Measurements from ENCODE around the gene S100A9.

The S100A9 gene

DNA sequence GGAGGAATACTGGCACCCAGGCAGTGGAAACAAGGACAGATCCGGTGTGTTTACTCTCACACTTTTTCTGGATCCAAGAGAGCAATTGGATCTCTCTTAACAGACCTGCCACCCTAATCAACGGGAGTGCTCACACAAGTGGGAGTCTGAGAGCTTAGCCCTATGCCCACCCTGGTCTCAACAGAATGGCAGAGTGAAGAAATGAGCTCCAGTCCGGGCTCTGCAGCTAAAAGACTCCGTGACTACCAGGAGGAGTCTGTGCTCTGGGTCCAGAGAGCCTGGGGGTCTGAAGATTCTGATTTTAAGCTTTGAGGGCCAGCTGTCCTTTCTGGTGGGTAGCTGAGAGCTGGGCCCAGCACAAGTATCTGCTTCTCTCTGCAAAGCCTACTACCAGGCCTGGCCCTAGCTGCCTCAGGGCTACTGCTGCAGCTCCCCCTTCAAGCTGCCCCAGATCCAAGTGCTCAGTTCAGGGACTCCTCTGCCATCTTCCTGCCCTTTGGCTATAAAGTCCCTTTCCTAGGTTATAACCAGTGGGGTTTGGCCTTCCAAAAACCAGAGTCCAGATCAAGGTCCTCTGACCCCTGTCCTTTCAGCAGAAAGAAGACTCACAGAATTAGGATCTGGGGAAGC is 3.9 kb downstream of the S100A9 start:
- no peak for DNase-seq

DNA sequence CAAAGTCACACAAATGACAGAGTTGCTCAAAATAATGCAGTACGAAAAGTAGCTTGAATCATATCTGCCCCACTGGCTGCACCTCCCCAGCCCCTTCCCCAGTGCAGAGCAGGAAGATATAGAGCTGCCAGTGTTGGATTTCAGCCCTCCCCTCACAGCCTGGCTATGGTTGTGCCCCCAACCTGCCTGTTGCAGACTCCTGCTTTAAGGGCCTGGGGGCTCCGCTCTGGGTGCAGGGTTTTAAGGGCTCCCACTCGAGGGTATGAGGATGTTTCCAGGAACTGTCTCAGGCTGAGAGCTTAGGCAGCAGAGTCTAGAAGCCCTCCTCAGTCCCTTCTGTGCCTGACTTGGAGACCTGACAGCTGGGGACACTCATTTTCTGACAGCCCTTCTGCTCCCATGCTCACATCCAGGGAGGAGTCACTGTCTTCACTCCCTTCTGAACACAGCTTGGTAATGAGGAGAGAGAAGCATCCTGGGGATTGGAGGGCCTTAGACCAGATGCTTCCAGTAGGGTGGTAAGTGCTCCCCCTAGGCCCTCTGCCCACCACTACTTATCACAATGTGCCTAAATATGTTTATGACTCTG is 4.6 kb downstream of the S100A9 start:
- no peak for DNase-seq

DNA sequence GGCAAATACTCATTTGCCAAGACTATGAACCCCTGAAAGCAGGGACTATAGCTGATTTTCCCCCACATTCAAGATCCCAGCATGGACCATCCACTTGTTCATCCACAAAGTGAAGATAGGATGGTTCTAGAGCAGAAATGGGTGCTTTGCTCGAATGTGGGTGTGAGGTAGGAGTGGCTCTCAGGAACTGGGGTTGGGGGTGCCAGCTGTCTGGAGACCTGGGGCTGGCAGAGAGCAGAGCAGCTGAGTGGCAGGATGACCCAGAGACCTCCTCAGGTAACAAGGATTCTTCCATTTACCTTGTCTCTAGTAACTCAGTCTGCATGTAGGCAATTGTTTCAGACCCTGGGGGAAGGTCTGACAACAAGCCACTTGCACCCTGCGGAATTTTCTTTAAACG is 6.0 kb downstream of the S100A9 start:
- DNase-seq, result no peak

DNA sequence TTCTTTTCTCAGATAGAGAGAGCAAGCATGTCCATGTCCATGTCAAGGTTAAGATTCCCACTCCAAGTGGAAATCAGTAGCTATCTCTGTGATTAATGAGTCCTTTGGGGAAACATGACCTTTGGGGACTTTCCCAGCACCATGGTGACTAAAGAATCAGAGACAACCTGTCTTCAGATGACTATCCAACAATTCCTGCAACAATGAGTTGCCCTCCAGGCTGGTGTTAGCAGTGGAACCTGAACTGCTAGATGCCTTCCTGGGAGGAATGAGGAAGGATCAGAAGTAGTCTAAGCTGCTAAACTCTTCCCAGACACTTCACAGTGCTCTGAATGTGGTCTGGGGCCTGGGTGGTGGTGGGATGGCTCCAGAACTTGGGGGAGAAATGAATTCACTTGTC is 6.5 kb downstream of the S100A9 start:
- no peak for DNase-seq

DNA sequence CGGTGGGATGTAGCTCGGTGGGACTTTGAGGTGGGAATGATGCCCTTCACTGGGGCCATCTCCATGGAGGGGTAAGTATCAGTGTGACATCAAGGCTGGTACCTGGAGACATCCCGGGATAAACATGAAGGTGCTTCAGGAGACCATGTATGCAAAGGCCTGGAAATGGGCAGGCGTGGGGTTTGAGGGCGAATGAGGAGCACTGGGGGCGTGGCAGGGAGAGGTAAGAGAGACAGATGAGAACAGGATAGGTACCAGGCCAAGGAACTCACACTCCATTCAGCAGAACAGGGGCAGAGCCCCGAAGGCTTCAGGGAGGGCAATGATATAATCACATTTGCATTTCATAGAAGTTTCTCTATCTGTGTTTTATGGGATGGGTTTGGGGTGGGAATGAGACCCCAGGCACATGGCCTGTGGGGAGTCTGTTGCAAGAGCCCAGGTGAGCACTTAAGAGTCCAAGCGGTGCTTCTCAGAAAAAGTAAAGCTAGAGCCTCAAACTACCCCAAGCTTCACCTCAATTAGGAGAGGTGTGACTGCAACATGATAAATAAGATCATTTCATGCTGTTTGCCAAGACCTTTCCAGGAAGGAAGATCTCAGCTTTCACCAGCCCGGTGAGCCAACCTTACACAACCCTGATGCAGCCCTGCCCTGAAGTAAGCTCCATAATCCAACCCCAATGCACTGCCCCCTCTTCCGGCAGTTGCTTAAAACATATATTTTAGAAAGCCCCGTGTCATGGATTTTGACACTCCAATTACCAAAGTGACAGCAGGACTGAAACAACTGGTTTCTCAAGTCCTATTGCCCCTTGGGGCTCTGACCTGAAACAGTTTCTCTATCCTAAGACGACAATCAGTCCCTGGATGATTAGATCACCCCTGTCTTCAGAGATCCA is 7.4 kb downstream of the S100A9 start:
- DNase-seq, result no peak

DNA sequence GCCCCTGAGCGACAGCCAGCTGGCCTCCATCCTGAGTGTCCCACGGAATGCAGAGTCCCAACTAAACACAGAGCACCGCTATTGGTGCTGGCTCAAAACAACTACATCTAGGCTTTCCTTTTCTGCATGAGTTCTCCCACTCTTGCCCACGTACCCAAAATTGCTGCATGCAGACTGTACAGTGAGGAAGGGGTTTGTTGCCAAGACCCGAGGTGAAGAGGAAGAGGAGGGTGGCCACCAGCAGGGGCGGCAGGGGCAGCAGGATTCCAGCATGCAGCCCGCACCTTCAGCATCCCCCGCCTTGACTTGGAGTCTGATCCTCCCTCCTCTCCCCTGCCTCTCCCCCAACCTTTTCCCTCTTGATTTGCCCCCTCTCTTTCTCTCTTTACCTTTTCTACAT is 8.0 kb downstream of the S100A9 start:
- DNase-seq, result no peak

DNA sequence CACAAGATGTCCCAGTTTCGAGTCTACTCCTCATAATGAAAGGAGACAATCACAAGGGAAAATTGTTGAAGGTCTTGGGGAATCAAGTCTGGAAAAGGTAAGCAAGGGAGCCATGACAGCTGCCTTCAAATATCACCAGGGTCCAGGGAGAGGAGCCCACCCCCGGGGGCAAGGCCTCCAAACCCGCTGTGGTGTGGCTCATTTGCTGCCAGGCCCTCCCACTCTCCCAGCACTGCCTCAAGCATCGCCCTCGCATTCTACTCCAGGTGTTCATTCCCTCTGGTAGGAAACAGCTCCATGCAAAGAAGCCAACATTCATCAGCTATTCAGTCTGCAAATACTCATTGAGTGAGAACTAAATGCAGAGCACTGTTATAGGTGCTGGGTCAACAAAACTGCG is 8.6 kb downstream of the S100A9 start:
- DNase-seq, result no peak

DNA sequence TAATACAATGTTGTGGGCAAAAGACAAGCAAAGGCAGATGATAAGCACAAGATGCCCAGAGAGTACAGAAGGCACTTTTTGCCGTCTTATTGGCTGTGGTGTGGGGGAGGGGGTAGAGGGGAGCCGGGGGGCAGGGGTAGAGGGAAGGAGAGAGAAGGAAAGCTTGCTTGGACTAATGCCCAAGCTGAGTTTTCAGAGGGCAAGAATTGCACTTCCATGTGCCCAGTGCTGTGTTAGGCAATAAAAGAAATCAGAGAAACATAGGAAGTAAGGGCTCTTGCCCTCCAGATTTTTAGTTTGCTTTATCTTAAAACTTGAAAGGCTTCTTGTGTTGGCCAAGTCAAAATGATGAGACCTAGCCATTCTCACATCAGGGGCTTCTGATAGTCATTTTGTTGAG is 9.4 kb downstream of the S100A9 start:
- DNase-seq, result no peak

DNA sequence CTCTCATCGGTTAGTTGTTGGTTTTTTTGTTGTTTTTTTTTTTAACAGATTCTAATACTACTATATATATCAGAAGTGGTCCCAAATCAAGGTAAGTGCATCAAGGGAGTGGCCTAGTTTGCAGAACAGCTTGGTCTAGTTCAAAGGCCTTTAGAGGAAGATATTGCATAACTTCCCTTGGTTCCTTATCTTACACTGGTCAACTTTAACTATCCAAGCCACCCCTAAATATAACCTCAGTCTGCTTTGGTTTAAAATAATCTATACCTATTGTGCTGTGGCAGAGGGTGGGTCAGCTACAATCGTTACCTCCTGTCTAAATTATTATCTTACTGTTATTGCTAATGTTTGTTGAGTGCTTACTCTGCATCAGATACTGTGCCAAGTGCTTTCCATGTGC is 10.8 kb downstream of the S100A9 start:
- DNase-seq, result no peak

DNA sequence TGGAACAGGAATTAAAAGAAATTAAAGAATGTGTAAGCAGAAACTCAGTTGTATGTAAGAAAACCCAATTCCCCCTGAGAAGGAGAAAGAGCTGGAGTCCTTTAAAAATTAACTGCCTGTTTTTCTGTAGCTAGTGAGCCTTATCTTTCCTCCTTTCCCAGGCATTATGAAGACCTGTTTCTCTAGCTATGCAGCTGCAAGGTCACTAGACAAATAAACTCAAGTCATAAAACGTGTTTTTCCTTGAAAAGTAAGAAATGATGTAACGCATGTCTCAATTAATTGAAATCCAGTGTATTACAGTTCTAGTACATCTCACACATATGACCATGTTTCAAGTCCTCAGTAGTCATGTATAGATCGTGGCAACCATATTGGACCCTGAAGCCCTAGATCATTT is 12.5 kb downstream of the S100A9 start:
- DNase-seq, result no peak

DNA sequence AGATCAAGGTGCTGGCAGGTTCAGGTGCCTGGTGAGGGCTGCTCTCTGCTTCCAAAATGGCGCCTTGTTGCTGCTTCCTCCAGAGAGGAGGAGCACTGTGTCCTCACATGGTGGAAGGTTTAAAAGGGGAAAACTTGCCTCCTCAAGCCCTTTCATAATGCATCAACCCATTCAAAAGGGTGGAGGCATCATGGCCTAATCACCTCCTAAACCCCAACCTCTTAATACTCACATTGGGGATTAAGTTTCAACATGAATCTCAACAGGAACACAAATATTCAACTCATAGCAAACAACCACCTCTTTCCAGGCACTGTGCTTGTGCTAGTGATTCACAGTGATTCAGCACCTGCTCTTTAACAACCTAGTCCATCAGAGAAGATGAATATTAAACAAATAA is 13.6 kb downstream of the S100A9 start:
- no peak for DNase-seq

DNA sequence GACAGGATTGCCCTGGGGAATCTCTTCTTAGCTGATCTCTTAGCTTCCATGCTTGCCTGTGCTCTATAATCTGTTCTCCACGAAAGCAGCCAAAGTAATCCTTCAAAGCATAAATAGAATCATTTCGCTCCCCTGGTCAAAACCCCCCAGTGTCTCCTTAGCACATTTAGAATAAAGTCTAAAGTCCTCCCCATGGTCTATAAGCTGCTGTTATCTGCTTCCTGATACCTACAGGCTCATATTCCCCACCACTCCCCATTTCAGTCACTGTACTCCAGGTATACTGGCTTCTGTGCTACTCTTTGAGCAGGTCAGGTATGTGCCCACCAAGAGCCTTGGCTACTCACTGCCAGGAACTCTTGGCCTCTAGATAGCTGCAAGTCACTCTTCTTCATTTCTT is 14.9 kb downstream of the S100A9 start:
- DNase-seq, result no peak

DNA sequence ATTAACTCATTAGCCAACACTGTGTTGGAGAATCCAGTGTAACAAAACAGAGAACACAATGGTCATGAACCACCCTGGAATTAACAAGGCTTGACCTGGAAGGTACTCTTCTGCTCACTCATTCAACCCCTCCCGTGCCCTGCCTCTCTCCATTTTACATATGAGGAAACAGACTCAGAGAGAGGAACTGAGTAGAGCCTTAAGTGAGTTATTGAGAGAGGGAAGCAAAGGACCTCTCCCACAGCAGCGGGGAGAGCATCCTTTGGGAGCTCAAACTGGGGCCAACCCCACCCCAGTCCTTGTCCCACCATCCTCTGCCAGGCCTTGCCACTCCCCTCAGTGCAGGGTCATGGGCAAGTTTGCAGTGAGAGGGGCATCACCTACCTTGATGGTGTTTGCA is 16.4 kb downstream of the S100A9 start:
- no peak for DNase-seq

DNA sequence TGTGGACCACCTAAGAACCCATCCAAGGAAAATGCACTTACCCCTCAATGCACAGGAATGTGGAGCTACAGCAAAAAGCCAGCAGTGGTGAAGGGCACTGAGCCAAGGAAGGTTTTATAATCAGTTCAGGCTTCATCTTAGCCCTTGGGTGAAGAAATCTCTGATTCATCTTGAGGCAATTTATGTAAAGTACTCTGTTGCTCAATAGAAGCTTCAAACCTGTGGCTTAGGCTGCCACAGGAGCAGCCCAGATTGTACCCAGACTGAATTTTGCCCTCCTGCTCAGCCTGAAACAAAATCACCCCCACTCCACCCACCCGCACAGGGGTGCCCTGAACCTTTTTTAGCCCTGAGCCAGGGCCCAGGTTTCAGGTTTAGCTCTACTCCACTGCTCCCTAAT is 17.9 kb downstream of the S100A9 start, which contains the start of gene S100A12:
S100A12 (minus strand) TSS at position 111 of the 400 bp plus-strand sequence. CDS start 1,029 bp downstream, outside the sequence.
- no peak for DNase-seq

DNA sequence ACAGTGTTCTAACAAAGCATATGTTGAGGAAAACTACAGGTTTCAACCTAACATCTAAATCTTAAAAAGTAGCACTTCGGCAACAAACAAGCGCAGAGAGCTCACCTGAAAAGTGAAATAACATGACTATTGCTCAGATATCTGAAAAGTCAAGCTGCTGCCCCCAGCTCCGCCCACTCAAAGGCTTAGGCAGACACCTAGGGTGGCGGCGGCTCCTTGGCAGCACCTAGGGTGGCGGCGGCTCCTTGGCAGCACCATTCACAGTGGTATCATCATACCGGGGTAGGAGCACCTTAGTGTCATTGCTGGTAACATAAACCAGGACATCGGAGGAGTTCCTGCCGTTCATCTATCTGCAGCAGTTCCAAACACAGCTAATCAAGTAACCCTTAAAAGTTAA is 21.9 kb downstream of the S100A9 start:
- no peak for DNase-seq

DNA sequence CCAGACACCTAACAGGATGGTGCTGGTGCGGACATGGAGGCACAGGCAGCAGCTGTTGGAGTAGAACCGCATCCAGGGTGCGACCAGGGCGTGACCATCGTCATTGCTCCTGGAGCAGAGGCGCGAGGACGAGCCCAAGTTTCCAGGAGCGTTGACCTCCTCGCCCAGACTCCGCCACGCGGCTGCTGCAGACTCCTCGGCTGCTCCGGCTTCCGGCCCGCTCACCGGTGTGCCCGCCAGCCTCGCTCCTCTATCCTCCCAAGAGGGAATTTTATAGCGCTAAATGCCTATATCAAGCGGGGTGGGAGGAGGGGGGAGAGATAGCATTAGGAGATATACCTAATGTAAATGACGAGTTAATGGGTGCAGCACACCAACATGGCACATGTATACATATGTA is 23.1 kb downstream of the S100A9 start:
- DNase-seq, result no peak

DNA sequence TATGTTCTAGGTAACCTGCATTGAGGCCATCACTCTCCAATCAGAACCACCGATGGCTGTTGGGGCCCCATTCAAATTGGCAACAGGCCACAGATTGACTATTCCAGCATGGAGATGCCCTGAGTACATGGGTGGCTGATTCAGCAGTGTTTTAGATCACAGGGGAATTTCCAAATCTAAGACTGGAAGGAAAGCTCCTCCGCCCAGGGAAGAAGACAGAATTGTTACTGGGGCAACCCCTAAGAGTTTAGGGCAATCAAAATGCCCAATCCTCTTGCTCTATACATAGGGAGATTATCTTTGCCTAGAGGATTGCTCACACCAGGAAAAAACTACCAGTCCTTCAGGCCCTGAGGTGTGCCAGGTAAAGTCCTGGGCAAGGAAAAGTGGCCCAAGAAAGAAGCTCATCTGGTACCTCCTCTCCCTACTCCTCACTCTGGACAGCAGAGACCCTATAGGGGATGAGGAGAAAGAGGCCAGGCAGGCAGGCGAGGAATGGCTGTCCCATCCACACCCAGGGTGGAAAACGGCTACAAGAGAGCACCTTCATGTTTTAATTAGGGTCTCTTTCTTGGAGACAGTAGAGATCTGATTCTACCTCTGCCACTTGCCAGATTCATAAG is 27.4 kb downstream of the S100A9 start:
- no peak for DNase-seq

DNA sequence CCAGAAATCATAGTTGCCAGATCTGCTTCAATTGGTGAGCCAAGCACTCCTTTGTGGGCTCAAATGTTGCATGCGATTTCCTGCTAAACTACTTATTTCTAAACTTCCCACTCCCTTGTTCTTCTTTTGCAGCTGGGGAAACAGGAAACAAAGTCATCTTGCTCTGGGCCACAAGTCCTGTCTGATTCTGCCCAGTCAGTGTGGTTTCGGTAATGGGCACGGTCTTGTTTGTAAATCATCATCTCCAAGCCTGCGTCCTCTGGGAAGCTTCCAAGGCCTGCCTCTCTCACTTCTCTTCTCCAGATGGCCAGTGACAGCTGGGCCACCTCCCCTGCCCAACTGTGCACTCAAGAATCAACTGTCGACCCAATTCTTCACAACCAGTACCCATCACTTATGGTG is 28.8 kb downstream of the S100A9 start:
- DNase-seq, result no peak

DNA sequence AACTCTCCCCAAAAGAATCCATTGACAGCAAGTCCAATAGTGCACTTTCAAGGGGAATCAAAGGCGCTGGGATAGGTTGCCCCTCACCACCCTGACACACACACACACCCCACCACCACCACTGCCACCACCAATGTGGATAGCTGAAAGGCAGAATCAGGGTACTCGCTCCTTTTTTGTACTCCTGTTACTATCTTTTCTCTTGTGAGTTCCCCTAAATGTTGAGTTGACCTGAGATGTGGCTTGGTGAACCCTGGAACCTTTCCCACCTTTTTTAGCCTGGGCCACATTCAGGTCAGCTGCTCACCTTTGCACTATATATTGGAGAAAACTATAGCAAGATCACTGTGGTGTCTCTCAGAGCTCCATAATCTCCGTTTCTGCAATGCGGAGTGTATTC is 29.3 kb downstream of the S100A9 start:
- no peak for DNase-seq

DNA sequence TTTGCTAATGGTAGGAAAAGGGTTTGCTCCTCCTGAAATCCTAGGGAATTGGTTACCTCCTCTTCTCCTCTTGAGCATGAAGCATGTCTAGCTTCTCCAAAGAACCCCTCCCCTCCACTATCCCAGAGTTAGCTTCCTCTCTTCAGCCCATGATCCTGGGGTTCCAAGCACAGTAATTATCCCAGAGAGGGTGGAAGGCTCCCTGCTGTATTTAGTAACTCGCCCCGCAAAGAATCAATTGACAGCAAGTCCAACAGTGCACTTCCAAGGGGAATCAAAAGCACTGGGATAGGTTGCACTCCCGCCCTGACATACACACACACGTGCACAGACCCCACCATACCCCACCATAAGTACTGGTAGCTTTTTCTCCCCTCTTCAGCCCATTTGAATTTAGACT is 30.1 kb downstream of the S100A9 start:
- no peak for DNase-seq

DNA sequence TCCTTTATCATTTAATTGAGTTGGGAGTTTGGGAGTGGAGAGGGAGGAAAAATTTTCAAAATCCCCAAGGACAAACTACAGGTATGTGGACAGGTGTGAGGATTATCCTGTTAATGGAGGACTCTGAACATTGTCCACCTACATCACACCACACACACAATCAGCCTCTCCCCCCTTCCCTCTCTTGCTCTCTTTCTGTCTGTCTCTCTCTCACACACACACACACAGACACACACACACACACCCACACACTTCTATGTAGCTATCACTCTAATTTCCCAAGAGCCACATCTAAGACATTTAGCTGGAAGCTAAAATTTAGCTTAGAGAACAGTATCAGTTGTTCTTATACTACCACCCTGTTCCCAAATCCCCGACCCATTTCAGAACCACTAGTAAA is 31.7 kb downstream of the S100A9 start:
- no peak for DNase-seq

DNA sequence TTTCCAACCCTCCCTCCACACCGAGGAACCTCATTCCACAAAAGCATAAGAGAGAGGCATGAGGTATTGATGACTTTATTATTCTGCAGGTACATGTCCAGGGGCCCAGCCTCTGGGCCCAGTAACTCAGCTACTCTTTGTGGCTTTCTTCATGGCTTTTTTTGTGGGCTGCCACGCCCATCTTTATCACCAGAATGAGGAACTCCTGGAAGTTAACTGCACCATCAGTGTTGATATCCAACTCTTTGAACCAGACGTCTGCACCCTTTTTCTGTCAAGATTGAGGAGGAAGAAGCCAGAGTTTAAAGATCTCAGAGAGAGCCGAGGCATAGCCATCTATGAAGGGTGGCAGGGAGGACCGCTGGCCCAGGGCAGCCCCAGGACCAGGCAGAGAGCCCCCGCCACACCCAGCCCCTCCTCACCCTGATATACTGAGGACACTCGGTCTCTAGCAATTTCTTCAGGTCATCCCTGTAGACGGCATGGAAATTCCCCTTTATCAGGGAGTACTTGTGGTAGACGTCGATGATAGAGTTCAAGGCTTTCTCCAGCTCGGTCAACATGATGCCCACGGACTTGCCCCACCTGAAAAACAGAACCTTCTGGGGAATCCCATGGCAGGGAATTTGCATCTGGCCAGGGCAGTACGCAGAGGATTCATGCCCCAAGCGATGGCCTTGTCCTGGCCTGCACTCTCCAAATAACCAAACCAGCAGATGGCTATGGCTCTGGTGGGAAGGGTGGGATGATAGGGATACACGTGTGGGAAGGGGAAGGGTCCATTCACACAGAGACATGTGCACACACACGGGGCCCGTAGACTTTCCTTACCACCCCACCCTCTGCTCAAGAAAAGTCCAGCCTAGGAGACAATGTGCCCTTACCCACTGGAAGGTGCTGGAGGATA is 32.6 kb downstream of the S100A9 start:
- DNase-seq, result no peak

All from activated naive CD4-positive, alpha-beta T cell treated with anti-CD3 and anti-CD28 coated beads, Interleukin-2, amount 50 U/mL, for 16 hours (primary cell).